ENCODE data around the gene KCND2.
"Not testable (repeated sequence)": the region's sequence is repeated elsewhere in the genome, so short reads cannot be mapped to it uniquely, and the experiment has no call there.

KCND2 gene

DNA sequence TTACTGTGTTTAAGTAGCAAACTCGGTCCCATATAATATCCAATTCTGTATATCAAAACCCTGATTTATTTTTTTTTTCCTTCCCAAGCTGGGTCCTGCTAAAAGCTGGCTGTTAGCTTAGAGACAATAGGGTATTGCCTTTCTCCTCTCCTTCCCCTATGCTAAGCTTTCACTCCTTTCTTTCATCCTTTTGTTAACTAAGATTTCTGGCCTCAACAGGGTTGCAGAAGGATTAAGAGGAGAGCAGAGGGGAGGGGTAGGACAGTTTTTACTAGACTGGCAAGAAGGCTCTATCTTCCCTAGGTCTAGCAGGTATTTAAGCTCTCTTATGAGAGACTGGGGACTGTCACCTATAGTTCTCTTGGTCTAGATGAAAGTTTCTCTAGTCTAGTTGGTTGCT, 229.2 kb downstream of the KCND2 start:
- DNase-seq (ENCODE audit: low read depth) = no peak

DNA sequence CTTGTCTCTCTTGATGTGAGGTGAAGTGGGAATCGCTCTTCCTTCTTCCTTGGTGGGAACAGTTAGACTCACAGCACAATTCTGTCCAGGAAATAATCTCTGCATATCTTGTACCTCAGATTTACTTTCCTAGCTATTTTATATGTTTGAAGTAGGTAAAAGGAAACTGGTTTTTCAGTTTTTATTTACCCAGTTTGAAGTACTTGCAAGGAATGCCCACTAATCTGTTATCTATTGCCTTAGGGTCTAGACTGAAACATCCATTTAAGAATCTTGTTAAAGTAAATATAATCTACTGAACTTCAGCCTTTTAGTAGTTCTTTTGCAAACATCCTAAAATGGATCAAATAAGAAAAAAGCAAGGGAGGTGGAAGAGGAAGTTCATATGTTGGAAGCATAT, 229.8 kb downstream of the KCND2 start:
- no peak for DNase-seq (ENCODE audit: low read depth)

GRCh38 chr7:120504386-120504785, 231.4 kb downstream of the KCND2 start:
- DNase-seq (ENCODE audit: low read depth) = no peak

GRCh38 chr7:120505770-120506169, 232.8 kb downstream of the KCND2 start:
- DNase-seq (ENCODE audit: low read depth) = no peak

GRCh38 chr7:120512701-120513100, 239.7 kb downstream of the KCND2 start:
- DNase-seq (ENCODE audit: low read depth) = no peak

DNA sequence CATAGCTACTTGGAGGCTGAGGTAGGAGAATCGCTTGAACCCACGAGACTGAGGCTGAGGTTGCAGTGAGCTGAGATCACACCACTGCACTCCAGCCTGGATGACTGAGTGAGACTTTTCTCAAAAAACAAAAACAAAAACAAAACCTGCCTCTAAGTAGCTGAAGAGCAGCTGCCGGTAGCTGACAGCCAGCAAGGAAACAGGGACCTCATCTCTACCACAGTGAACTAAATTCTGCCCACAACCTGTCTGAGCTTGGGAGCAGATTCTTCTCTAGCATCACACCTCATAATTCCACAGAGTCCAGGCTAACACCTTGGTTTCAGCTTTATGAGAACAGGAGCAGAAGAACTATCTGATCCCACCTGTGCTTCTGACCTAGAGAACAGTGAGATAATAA, 246.2 kb downstream of the KCND2 start:
- no peak for DNase-seq (ENCODE audit: low read depth)

GRCh38 chr7:120521761-120522737, 249.1 kb downstream of the KCND2 start:
- no peak for DNase-seq (ENCODE audit: low read depth)

GRCh38 chr7:120523985-120524384, 251.0 kb downstream of the KCND2 start:
- DNase-seq (ENCODE audit: low read depth) = no peak

DNA sequence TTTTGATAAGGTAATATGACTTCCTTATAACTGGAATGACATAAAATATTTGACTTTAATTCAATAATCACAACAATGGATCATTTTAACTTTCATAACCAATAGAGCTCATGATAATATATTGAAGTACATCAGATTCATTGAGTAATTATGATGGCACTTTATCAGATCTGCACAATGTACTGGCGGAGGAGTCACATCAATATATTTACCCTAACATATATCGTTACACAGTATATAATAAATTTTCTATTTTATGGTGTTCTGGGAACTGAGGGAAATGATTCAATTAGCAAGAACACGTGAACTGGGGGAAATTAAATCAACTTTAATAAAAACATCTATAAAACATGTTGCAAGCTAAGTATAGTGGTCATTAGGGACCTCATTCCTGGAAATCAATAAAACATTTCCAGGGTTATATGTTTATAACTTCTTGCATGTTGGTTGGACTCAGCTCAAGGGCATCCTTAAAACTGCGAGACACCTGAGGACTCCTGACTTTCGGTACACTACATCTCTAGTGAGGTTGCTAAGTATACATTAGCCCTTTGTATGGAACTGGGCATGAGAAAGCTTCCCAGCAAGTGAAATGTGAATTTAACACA, 254.0 kb downstream of the KCND2 start:
- DNase-seq (ENCODE audit: low read depth) = no peak

- DNase-seq (ENCODE audit: low read depth) = no peak
Measured at GRCh38 chr7:120529736-120530135, 256.8 kb downstream of the KCND2 start.

- DNase-seq (ENCODE audit: low read depth) = no peak
Measured at GRCh38 chr7:120538335-120538734, 265.4 kb downstream of the KCND2 start.

DNA sequence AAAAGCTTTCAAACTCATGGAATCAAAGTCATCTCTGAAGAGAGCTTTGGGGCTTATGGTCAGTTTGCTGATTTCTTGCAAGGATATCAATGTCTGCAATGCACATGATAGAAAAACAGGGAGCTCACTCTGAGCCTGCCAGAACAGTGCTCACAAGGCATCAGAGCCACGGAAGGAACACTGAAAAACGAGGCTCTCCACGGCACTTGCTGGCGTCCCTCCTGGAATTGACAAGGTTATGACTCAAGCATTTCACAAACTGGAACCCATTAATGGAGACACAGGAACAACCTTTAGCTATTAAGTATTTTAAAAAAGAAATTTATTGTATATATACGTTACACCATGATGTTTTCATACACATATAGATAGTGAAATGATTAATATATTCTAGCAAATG, 266.3 kb downstream of the KCND2 start:
- no peak for DNase-seq (ENCODE audit: low read depth)

GRCh38 chr7:120547605-120548004, 274.6 kb downstream of the KCND2 start:
- no peak for DNase-seq (ENCODE audit: low read depth)

DNA sequence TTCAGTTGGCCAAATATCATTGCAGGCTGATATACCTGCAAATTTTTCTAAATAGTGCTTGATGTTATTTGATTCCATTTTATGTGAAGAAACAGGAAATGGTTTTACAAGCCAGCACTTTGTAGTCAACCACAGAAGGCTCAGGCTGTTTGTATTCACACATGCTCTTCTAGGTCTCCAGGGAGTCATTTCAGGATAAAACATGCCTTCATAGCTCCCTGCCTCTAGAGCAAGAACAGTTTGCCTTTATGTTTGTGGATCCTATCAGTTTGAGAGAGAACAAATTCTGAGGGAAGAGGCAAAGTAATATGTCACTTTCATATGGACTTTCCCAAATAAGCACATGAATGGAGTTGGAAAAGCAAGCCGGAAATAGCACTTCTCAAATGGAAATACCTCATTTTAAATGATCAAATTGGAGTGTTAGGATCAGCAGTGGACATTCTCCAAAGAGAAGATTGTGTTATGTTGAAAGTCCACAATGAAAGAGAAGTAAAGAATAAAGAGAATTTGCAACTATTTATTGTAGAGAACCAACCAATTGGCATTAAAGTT, 277.6 kb downstream of the KCND2 start:
- no peak for DNase-seq (ENCODE audit: low read depth)

DNA sequence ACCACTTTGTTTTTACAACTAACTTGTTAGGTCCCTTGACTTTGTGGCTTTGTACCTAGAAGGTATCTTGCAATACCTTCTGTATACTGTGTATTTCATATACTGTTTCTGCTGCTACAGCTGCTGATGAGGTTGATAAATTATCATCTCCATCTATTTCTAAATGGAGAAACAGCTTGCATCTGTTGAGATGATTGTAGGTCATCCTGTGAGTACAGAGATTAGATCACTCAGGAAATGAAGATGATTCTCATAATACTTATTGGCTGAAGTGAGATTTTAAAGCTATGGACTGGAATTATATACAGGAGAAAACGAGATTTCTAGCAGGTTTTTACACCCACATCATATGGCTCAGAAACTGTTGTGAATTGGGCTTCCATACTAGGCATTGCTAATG, 280.5 kb downstream of the KCND2 start:
- no peak for DNase-seq (ENCODE audit: low read depth)

DNA sequence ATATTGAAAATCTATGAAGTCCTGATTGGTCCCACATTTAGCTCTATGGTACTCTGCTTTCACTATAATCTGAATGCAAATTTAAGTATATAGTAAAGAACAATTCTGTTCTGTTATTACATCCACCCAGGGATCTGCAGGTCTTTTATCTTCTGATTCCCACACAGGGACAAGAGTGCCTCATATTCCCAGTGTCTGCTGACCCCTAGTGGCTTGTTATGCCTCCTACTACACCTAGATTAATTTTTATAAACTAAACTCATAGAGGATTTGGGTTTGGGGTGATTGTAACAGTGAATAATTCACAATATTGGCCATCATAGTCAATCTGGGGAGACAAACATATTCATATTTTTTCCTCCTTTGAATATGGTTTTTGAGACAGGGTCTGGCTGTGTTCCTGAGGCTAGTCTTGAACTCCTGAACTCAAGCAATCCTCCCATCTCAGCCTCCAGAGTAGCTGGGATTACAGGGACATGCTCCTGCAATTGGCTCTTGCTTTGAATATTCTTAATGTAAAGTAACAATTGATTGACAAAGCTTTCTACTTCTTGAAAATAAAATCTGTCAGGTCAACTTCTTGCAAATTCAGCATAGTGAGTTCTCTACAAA, 282.1 kb downstream of the KCND2 start:
- DNase-seq (ENCODE audit: low read depth) = no peak

GRCh38 chr7:120564145-120564544, 291.2 kb downstream of the KCND2 start:
- no peak for DNase-seq (ENCODE audit: low read depth)

GRCh38 chr7:120567204-120567603, 294.2 kb downstream of the KCND2 start:
- no peak for DNase-seq (ENCODE audit: low read depth)

GRCh38 chr7:120578657-120579056, 305.7 kb downstream of the KCND2 start:
- not testable (repeated sequence) for DNase-seq (ENCODE audit: low read depth)

DNA sequence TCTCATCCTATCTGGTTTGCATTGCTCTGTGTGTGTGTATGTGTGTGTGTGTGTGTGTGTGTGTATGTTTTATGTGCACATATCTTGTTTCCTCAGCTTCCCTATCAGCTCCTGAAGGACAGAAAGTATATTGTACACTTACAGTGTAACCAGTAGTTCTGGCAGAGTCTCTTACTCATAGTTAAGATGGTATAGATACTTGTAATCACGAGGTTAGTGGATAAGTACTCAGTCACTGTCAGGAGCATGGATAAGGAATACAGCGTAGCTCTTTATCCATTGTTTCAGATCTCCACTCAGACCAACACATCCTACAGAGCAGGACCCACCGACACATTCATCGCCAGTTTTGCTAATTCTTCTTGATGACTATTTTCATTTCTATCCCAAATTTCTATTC, 309.9 kb downstream of the KCND2 start:
- no peak for DNase-seq (ENCODE audit: low read depth)

- no peak for DNase-seq (ENCODE audit: low read depth)
Measured at GRCh38 chr7:120583899-120584586, 311.1 kb downstream of the KCND2 start.

DNA sequence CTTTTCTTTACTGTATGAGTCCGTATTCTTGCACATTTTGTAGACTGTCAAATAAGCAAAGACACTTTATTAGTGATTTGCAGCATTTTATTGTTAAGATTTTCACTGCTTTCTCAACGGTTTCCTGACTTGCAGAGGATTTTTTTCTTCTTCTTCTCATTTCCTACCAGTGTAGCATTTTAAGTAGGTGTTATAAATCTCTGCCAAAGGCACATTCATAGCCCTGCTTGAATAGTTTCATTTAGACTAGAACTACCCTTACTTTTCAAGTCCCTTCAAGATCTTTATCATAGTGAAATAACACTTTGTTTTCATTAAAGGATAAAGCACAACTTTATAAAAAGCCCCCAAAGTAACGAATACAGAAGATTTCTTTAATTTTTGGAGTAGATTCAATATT, 313.6 kb downstream of the KCND2 start:
- DNase-seq (ENCODE audit: low read depth) = no peak

Data from activated T-helper 1 cell treated with Interleukin-2 at 50 U/mL for 16 hours (primary cell).